Measurements from ENCODE around the gene SP9.
"Not testable (repeated sequence)": the region's sequence is repeated elsewhere in the genome, so short reads cannot be mapped to it uniquely, and the experiment has no call there.

GRCh38 chr2:174359663-174360062 lies 24.9 kb downstream of the SP9 start:
- not testable (repeated sequence) for TF ChIP-seq CTCF, POLR2A, EP300 (IDR thresholded peaks at IDR 0.05)

Measured in tibial nerve (tissue), 4 donors.